HepG2 (cell line): ENCODE results near the gene MAST1.
A peak's percentile ranks its signal among the peaks of the same experiment; 100 is the strongest.

Experiments used
- DPF2 ChIP-seq: sonication (generic); formaldehyde crosslinking; IDR thresholded peaks from 2 replicates; pipeline ENCODE4 v1.4.0; 2020; ENCODE audit warnings: mild to moderate bottlenecking, low read depth, missing genetic modification reagents, borderline replicate concordance
- POLR2AphosphoS5 ChIP-seq: IDR thresholded peaks from 2 replicates; pipeline ENCODE4 v1.6.1; 2012; ENCODE audit warnings: low read depth, low read length
- PTBP1 ChIP-seq: fragments of 200-400 bp; formaldehyde crosslinking; IDR thresholded peaks from 2 replicates; pipeline ENCODE4 v1.6.1; 2018; ENCODE audit warnings: low read length, low read depth; ENCODE audit not compliant: poor library complexity, severe bottlenecking
- SIN3A ChIP-seq: IDR thresholded peaks from 2 replicates; pipeline ENCODE4 v1.6.1; 2011; ENCODE audit warnings: low read depth, mild to moderate bottlenecking, control low read depth, low read length, borderline replicate concordance
- TF ChIP-seq, protein P1 (sequence below): sonication (generic); formaldehyde crosslinking; IDR thresholded peaks from 2 replicates; pipeline ENCODE4 v1.5.1; 2020; ENCODE audit warnings: missing genetic modification reagents, mild to moderate bottlenecking, borderline replicate concordance
- TF ChIP-seq, protein P2 (sequence below): sonication (generic); formaldehyde crosslinking; IDR thresholded peaks from 2 replicates; pipeline ENCODE4 v1.4.0; 2020; ENCODE audit warnings: mild to moderate bottlenecking, missing genetic modification reagents

DNA sequence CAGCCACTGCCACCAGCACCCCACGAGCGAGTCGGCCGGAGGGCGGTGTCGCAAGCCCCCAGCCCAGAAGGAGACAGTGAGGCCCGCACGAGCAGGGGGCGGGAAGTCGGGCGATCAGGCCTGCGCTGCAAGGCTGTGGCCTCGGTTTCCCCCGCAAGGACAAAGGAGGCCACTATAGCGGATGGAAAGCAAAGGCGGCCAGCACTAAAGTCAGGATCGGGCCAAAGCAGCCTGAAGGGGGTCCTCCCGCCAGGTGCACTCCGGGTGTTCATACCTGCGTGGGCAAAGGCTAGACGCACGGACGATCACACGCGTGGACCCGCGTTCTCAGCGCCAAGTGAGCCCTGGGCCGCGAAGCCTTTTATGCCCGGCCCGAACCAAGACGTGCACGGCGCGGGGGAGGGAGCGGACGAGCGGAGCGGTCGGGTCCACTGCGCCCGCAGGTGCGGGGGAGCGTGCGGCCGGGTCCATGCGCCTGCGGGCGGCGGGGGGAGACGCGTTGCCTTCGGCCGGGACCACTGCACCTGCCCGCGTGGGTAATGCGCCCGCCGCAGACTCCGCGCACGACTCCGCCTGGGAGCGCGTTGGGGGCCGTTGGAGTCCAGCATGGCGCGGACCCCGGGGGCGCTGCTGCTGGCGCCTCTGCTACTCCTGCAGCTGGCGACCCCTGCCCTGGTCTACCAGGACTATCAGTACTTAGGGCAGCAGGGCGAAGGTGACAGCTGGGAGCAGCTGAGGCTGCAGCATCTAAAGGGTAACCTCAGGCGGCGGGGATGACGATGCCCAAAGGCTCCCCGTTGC, 36.6 kb upstream of the MAST1 start, which contains the start of the genes PRDX2 and THSD8:
- TF ChIP-seq POLR2AphosphoS5 (peak; percentile 98), SIN3A (peak; percentile 59; the same call in 1 of the 2 replicates), DPF2 (no peak), PTBP1 (no peak)
- TF ChIP-seq, protein P1, sequence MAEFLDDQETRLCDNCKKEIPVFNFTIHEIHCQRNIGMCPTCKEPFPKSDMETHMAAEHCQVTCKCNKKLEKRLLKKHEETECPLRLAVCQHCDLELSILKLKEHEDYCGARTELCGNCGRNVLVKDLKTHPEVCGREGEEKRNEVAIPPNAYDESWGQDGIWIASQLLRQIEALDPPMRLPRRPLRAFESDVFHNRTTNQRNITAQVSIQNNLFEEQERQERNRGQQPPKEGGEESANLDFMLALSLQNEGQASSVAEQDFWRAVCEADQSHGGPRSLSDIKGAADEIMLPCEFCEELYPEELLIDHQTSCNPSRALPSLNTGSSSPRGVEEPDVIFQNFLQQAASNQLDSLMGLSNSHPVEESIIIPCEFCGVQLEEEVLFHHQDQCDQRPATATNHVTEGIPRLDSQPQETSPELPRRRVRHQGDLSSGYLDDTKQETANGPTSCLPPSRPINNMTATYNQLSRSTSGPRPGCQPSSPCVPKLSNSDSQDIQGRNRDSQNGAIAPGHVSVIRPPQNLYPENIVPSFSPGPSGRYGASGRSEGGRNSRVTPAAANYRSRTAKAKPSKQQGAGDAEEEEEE, result peak; percentile 78; the same call in 1 of the 2 replicates
- TF ChIP-seq, protein P2, sequence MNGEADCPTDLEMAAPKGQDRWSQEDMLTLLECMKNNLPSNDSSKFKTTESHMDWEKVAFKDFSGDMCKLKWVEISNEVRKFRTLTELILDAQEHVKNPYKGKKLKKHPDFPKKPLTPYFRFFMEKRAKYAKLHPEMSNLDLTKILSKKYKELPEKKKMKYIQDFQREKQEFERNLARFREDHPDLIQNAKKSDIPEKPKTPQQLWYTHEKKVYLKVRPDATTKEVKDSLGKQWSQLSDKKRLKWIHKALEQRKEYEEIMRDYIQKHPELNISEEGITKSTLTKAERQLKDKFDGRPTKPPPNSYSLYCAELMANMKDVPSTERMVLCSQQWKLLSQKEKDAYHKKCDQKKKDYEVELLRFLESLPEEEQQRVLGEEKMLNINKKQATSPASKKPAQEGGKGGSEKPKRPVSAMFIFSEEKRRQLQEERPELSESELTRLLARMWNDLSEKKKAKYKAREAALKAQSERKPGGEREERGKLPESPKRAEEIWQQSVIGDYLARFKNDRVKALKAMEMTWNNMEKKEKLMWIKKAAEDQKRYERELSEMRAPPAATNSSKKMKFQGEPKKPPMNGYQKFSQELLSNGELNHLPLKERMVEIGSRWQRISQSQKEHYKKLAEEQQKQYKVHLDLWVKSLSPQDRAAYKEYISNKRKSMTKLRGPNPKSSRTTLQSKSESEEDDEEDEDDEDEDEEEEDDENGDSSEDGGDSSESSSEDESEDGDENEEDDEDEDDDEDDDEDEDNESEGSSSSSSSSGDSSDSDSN (CRISPR knock-in tag), result peak; percentile 85
